Thyroid gland (tissue), 4 donors: ENCODE data around the gene DDA1.
"Not testable (repeated sequence)": the region's sequence is repeated elsewhere in the genome, so short reads cannot be mapped to it uniquely, and the experiment has no call there.

Source experiments
- POLR2A ChIP-seq, 2 donors: fragments of 450-650 bp; IDR thresholded peaks; one replicate each; pipeline ENCODE4 v1.6.1; 2017; ENCODE audit warnings: antibody characterized with exemption in 2 of 2, mild to moderate bottlenecking in 2 of 2, moderate library complexity in 1 of 2
- TF ChIP-seq, protein P1 (sequence below), 6 experiments: fragments of 200-600 bp in 3 of 6; fragments of 450-650 bp in 3 of 6; sonication (generic) in 3 of 6; IDR thresholded peaks; one replicate each; pipeline ENCODE4 v1.5.1; 2016 to 2019; ENCODE audit warnings: antibody characterized with exemption in 6 of 6, mild to moderate bottlenecking in 2 of 6, inconsistent platforms in 1 of 6, moderate library complexity in 1 of 6

DNA sequence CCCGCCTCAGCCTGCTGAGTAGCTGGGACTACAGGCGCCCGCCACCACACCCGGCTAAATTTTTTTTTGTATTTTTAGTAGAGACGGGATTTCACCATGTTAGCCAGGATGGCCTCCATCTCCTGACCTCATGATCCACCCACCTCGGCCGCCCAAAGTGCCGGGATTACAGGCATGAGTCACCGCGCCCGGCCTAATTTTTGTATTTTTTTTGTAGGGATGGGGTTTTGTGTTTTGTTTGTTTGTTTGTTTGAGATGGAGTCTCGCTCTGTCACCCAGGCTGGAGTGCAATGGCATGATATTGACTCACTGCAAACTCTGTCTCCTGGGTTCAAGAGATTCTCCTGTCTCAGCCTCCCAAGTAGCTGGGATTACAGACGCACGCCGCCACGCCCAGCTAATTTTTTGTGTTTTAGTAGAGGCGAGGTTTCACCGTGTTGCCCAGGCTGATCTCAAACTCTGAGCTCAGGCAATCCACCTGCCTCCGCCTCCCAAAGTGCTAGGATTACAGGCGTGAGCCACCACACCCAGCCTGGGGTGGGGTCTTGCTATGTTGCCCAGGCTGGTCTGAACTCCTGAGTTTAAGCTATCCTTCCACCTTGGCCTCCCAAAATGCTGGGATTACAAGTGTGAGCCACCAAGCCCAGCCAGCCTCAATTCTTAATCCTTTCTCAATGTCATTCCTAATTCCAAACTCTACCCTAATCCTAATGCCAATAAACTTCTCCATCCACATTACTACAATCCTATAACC, 54.7 kb downstream of the DDA1 start:
- TF ChIP-seq, protein P1, sequence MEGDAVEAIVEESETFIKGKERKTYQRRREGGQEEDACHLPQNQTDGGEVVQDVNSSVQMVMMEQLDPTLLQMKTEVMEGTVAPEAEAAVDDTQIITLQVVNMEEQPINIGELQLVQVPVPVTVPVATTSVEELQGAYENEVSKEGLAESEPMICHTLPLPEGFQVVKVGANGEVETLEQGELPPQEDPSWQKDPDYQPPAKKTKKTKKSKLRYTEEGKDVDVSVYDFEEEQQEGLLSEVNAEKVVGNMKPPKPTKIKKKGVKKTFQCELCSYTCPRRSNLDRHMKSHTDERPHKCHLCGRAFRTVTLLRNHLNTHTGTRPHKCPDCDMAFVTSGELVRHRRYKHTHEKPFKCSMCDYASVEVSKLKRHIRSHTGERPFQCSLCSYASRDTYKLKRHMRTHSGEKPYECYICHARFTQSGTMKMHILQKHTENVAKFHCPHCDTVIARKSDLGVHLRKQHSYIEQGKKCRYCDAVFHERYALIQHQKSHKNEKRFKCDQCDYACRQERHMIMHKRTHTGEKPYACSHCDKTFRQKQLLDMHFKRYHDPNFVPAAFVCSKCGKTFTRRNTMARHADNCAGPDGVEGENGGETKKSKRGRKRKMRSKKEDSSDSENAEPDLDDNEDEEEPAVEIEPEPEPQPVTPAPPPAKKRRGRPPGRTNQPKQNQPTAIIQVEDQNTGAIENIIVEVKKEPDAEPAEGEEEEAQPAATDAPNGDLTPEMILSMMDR (IDR thresholded peaks at IDR 0.05) = not testable (repeated sequence)
- not testable (repeated sequence) for TF ChIP-seq POLR2A (IDR thresholded peaks at IDR 0.05)
